ENCODE results near the gene GLIPR2. TPM values are rescaled to one million over a fixed set of nuclear protein-coding genes. Genes with fewer than 3 reads are reported as not detected.

Gene GLIPR2
- total and polyA plus RNA-seq, 2 experiments from 2014 or later: 5.1 to 5.7 TPM

DNA sequence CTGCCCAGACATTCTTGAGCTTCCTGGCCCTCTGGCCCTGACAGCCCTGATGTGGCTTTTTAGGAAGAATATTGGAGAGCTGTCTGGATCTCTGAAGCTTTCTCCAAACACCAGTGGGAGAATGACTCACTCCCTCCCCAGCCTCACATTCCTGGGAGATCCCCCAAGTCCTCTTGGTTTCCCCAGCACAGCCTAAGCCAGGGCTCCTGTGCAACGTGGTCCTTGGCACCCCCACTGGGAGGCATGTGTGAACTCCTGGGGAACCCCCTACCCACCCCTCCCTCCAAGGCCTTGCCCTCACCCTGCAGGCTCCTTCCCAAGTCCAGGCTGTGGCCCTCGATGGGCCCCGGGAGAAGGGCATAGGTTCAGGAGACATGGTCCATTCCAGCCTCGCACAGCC lies 12.7 kb downstream of the GLIPR2 start:
- Histone ChIP-seq H4K20me1 (replicated peaks; ENCODE audit: insufficient read depth) (no peaks in the 10 kb centered on the region), H3K79me2 (replicated peaks; ENCODE audit: insufficient read depth) (no peaks in the 10 kb centered on the region), H3K27ac (ENCODE audit: low read depth) (no peak overlapping the region), H3K4me3 (no peak overlapping the region), H3K27me3 (ENCODE audit: insufficient read depth) (no peaks in the 10 kb centered on the region), H3K9me2 (ENCODE audit: insufficient read depth) (0 out of 2 replicates have a peak, but pooled peaks cover 3% of the 10 kb centered on the region), H3K4me2 (no peak overlapping the region), H3F3A (replicated peaks; ENCODE audit: low read depth) (no peaks in the 10 kb centered on the region), H3K4me1 (ENCODE audit: insufficient read depth) (no peaks in the 10 kb centered on the region), H2AFZ (no peak overlapping the region), H3K36me3 (ENCODE audit: insufficient read depth) (no peaks in the 10 kb centered on the region)
- DNase-seq (ENCODE audit: low spot score): no peak
- Mint-ChIP-seq H3K36me3 (ENCODE audit: low read depth) (peaks cover 14% of the 10 kb centered on the region), H3K9me3 (peaks cover 18% of the 10 kb centered on the region), H3K27ac (no peak overlapping the region), H3K27me3 (ENCODE audit: insufficient read depth, low read depth, poor library complexity) (peaks cover 10% of the 10 kb centered on the region), H3K4me1 (no peaks in the 10 kb centered on the region), H3K4me3 (no peak overlapping the region)
- TF ChIP-seq EZH2 (IDR thresholded peaks at IDR 0.05; ENCODE audit: low read depth, unreplicated experiment): no peak
- no peak for TF ChIP-seq ZNF331 (CRISPR knock-in tag; IDR thresholded peaks at IDR 0.05; ENCODE audit: low read depth)
- TF ChIP-seq, protein P1, sequence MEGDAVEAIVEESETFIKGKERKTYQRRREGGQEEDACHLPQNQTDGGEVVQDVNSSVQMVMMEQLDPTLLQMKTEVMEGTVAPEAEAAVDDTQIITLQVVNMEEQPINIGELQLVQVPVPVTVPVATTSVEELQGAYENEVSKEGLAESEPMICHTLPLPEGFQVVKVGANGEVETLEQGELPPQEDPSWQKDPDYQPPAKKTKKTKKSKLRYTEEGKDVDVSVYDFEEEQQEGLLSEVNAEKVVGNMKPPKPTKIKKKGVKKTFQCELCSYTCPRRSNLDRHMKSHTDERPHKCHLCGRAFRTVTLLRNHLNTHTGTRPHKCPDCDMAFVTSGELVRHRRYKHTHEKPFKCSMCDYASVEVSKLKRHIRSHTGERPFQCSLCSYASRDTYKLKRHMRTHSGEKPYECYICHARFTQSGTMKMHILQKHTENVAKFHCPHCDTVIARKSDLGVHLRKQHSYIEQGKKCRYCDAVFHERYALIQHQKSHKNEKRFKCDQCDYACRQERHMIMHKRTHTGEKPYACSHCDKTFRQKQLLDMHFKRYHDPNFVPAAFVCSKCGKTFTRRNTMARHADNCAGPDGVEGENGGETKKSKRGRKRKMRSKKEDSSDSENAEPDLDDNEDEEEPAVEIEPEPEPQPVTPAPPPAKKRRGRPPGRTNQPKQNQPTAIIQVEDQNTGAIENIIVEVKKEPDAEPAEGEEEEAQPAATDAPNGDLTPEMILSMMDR (conservative IDR thresholded peaks at IDR 0.05; ENCODE audit: low read depth in 2 of 2): no peak
- no peak for TF ChIP-seq ZNF114 (CRISPR knock-in tag; IDR thresholded peaks at IDR 0.05)
- TF ChIP-seq STAT1 (IDR thresholded peaks at IDR 0.05; ENCODE audit: unreplicated experiment): no peak
- TF ChIP-seq, protein P2, sequence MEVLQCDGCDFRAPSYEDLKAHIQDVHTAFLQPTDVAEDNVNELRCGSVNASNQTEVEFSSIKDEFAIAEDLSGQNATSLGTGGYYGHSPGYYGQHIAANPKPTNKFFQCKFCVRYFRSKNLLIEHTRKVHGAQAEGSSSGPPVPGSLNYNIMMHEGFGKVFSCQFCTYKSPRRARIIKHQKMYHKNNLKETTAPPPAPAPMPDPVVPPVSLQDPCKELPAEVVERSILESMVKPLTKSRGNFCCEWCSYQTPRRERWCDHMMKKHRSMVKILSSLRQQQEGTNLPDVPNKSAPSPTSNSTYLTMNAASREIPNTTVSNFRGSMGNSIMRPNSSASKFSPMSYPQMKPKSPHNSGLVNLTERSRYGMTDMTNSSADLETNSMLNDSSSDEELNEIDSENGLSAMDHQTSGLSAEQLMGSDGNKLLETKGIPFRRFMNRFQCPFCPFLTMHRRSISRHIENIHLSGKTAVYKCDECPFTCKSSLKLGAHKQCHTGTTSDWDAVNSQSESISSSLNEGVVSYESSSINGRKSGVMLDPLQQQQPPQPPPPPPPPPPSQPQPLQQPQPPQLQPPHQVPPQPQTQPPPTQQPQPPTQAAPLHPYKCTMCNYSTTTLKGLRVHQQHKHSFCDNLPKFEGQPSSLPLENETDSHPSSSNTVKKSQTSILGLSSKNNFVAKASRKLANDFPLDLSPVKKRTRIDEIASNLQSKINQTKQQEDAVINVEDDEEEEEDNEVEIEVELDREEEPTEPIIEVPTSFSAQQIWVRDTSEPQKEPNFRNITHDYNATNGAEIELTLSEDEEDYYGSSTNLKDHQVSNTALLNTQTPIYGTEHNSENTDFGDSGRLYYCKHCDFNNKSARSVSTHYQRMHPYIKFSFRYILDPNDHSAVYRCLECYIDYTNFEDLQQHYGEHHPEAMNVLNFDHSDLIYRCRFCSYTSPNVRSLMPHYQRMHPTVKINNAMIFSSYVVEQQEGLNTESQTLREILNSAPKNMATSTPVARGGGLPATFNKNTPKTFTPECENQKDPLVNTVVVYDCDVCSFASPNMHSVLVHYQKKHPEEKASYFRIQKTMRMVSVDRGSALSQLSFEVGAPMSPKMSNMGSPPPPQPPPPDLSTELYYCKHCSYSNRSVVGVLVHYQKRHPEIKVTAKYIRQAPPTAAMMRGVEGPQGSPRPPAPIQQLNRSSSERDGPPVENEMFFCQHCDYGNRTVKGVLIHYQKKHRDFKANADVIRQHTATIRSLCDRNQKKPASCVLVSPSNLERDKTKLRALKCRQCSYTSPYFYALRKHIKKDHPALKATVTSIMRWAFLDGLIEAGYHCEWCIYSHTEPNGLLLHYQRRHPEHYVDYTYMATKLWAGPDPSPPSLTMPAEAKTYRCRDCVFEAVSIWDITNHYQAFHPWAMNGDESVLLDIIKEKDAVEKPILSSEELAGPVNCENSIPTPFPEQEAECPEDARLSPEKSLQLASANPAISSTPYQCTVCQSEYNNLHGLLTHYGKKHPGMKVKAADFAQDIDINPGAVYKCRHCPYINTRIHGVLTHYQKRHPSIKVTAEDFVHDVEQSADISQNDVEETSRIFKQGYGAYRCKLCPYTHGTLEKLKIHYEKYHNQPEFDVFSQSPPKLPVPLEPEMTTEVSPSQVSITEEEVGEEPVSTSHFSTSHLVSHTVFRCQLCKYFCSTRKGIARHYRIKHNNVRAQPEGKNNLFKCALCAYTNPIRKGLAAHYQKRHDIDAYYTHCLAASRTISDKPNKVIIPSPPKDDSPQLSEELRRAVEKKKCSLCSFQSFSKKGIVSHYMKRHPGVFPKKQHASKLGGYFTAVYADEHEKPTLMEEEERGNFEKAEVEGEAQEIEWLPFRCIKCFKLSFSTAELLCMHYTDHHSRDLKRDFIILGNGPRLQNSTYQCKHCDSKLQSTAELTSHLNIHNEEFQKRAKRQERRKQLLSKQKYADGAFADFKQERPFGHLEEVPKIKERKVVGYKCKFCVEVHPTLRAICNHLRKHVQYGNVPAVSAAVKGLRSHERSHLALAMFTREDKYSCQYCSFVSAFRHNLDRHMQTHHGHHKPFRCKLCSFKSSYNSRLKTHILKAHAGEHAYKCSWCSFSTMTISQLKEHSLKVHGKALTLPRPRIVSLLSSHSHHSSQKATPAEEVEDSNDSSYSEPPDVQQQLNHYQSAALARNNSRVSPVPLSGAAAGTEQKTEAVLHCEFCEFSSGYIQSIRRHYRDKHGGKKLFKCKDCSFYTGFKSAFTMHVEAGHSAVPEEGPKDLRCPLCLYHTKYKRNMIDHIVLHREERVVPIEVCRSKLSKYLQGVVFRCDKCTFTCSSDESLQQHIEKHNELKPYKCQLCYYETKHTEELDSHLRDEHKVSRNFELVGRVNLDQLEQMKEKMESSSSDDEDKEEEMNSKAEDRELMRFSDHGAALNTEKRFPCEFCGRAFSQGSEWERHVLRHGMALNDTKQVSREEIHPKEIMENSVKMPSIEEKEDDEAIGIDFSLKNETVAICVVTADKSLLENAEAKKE (CRISPR knock-in tag; IDR thresholded peaks at IDR 0.05): no peak
- no peak for TF ChIP-seq JUNB (IDR thresholded peaks at IDR 0.05; ENCODE audit: unreplicated experiment)
- no peak for TF ChIP-seq NANOG (IDR thresholded peaks at IDR 0.05; ENCODE audit: borderline replicate concordance)
- TF ChIP-seq CREB1 (CRISPR knock-in tag; IDR thresholded peaks at IDR 0.05; ENCODE audit: low read depth): no peak
- no peak for ATAC-seq

Measured in GM23338 (cell line).